Measurements from ENCODE around the gene SDHA.

- no peak for TF ChIP-seq CTCF (IDR thresholded peaks at IDR 0.05)
- TF ChIP-seq POLR2A (IDR thresholded peaks at IDR 0.05), result no peak
Observed at GRCh38 chr5:213803-214395, 4.2 kb upstream of the SDHA start.
